Measurements from ENCODE around the gene CYB561D1. TPM values are rescaled to one million over a fixed set of nuclear protein-coding genes. Genes with fewer than 3 reads are reported as not detected.

Gene CYB561D1
- total and polyA plus RNA-seq, 2 of the 8 experiments (the other 6 are each of a cell fraction or from before 2014, with no cell fraction given) = 3.6 to 3.8 TPM

GRCh38 chr1:109468061-109468460 lies 25.8 kb upstream of the CYB561D1 start:
- H4K91ac ChIP-seq (replicated peaks; ENCODE audit: insufficient read length, low read length) = no peak overlapping the region
- H2AK5ac ChIP-seq (ENCODE audit: low read depth, low read length) = no peak overlapping the region
- no peak overlapping the region for H3K14ac ChIP-seq (ENCODE audit: insufficient read length)
- peaks cover 4 to 52% (median 40%) of the 10 kb centered on the region in 4 experiments for H3K27me3 ChIP-seq (replicated peaks in 1 of 4; ENCODE audit: control insufficient read depth in 3 of 4, extremely low read depth in 1 of 4, insufficient read depth in 3 of 4, low read length in 3 of 4)
- H3K4me1 ChIP-seq (replicated peaks in 1 of 4; ENCODE audit: control insufficient read depth in 3 of 4, insufficient read depth in 4 of 4, low read length in 3 of 4) = peaks cover 0 to 8% (median 1%) of the 10 kb centered on the region in 4 experiments; a peak in 5 of 7 replicates
- H3K4me3 ChIP-seq (ENCODE audit: extremely low read depth in 1 of 4, insufficient read depth in 2 of 4, low read depth in 3 of 4, low read length in 4 of 4) = no peak overlapping the region
- H3K4me2 ChIP-seq (ENCODE audit: insufficient read depth in 1 of 2, low read depth in 2 of 2, low read length in 2 of 2) = no peak overlapping the region; a peak in 1 of 4 replicates
- no peak overlapping the region for H2BK15ac ChIP-seq (ENCODE audit: low read length)
- H3K79me1 ChIP-seq (ENCODE audit: low read depth, low read length) = no peaks in the 10 kb centered on the region
- no peak overlapping the region for H4K8ac ChIP-seq (ENCODE audit: extremely low read depth, insufficient read depth, low read length)
- FAIRE-seq (no peak), DNase-seq (ENCODE audit: low read depth in 1 of 2, low spot score in 2 of 2) (no peak)
- no peak overlapping the region for H3K27ac ChIP-seq (ENCODE audit: low read depth, low read length)
- WGBS, 2 experiments (ENCODE audit: extremely low coverage in 1 of 2, insufficient coverage in 1 of 2, insufficient read length in 1 of 2, insufficient replicate concordance in 2 of 2, low coverage in 1 of 2, low lambda C conversion rate in 2 of 2, missing lambda C conversion rate in 1 of 2) = 75% methylated on average over 1 of the region's 1 CpG; no CpG with 5 or more reads in 1 of the 2 experiments
- H3K36me3 ChIP-seq (ENCODE audit: control insufficient read depth in 2 of 4, insufficient read depth in 4 of 4, low read length in 3 of 4) = no peaks in the 10 kb centered on the region
- H3K9ac ChIP-seq (replicated peaks in 1 of 4; ENCODE audit: extremely low read depth in 1 of 4, low read depth in 3 of 4, low read length in 3 of 4) = no peak overlapping the region
- no peak overlapping the region for H2AFZ ChIP-seq (ENCODE audit: low read length)
- H4K5ac ChIP-seq (ENCODE audit: insufficient read length, low read depth, low read length) = no peak overlapping the region
- H3K4ac ChIP-seq (replicated peaks; ENCODE audit: insufficient read length, low read depth, low read length) = no peak overlapping the region
- no peak overlapping the region for H3K56ac ChIP-seq (replicated peaks; ENCODE audit: insufficient read length, low read depth, low read length)
- POLR2A ChIA-PET (ENCODE audit: partially characterized antibody) = interaction anchor here (1.4 to 2.0 kb wide), 2 partner anchors 10 to 42 kb away, joined by 5 to 6 read pairs; partner anchors contain the start of gene PSMA5
- no peak overlapping the region for H2BK20ac ChIP-seq (ENCODE audit: low read length)
- H3K23ac ChIP-seq (ENCODE audit: insufficient read length) = no peak overlapping the region
- no peak overlapping the region for H2BK12ac ChIP-seq (ENCODE audit: low read depth, low read length)
- H3K79me2 ChIP-seq (ENCODE audit: control insufficient read depth in 1 of 2, insufficient read depth in 2 of 2, low read length in 2 of 2) = no peaks in the 10 kb centered on the region
- no peak overlapping the region for H2BK5ac ChIP-seq (ENCODE audit: low read depth, low read length)
- H3K23me2 ChIP-seq (ENCODE audit: low read depth, low read length) = peaks cover 8% of the 10 kb centered on the region; the same call in 1 of the 2 replicates
- H3K9me3 ChIP-seq (ENCODE audit: insufficient read depth in 2 of 2, low read depth in 1 of 2, low read length in 1 of 2) = no peaks in the 10 kb centered on the region
- H3K18ac ChIP-seq (ENCODE audit: extremely low read depth, low read length) = no peak overlapping the region
- H4K20me1 ChIP-seq (replicated peaks in 1 of 2; ENCODE audit: control insufficient read depth in 1 of 2, insufficient read depth in 2 of 2, low read length in 2 of 2) = no peaks in the 10 kb centered on the region
- H2BK120ac ChIP-seq (replicated peaks; ENCODE audit: low read depth, low read length) = no peak overlapping the region
- CTCF ChIA-PET (ENCODE audit: partially characterized antibody) = interaction anchor here (0.6 to 2.2 kb wide), 6 partner anchors 11 to 64 kb away, joined by 3 to 9 read pairs (median 6); no protein-coding TSS in a partner anchor
- TF ChIP-seq RXRA (IDR thresholded peaks at IDR 0.05; ENCODE audit: insufficient read depth, low read depth, low read length) (no peak), SIN3A (conservative IDR thresholded peaks at IDR 0.05 in 1 of 2, IDR thresholded peaks at IDR 0.05 in 1 of 2; ENCODE audit: low read depth in 1 of 2, low read length in 2 of 2) (no peak), EGR1 (IDR thresholded peaks at IDR 0.05; ENCODE audit: borderline replicate concordance, low read depth, low read length) (no peak), PHF8 (conservative IDR thresholded peaks at IDR 0.05; ENCODE audit: low read depth, low read length) (no peak), ZNF274 (IDR thresholded peaks at IDR 0.05; ENCODE audit: borderline replicate concordance, extremely low read depth, low read length) (no peak), RAD21 (IDR thresholded peaks at IDR 0.05 in 1 of 2, conservative IDR thresholded peaks at IDR 0.05 in 1 of 2; ENCODE audit: low read depth in 2 of 2, low read length in 2 of 2) (no peak), RFX5 (IDR thresholded peaks at IDR 0.05; ENCODE audit: borderline replicate concordance, low read depth, low read length) (no peak), CHD2 (IDR thresholded peaks at IDR 0.05; ENCODE audit: low read length) (no peak)

Data from H1 (cell line).